HG03571 (cell line): Measurements from ENCODE around the gene PPP2R2D.
A peak's percentile ranks its signal among the peaks of the same experiment; 100 is the strongest.

ENCODE experiments used
- ATAC-seq: cut with Tn5 transposase; IDR thresholded peaks from one replicate; pipeline ENCODE4 v1.9.1; 2021; ENCODE audit not compliant: unreplicated experiment

PPP2R2D gene

GRCh38 chr10:131900350-131901152 is at the start of gene PPP2R2D:
Gene PPP2R2D (plus strand): TSS chr10:131901008. CDS start chr10:131901149, 141 bp downstream.
- ATAC-seq: peak; percentile 88

GRCh38 chr10:131851346-131851745 is 49.5 kb upstream of the PPP2R2D start:
- no peak for ATAC-seq

GRCh38 chr10:131852176-131852822 is 48.5 kb upstream of the PPP2R2D start:
- ATAC-seq: no peak

- no peak for ATAC-seq
These were observed 47.8 kb upstream of the PPP2R2D start for GRCh38 chr10:131852823-131853609.

- ATAC-seq: no peak
These were observed 47.2 kb upstream of the PPP2R2D start for GRCh38 chr10:131853610-131853964.

- no peak for ATAC-seq
These were observed 46.1 kb upstream of the PPP2R2D start for GRCh38 chr10:131854579-131855335.

- ATAC-seq: no peak
These were observed 45.1 kb upstream of the PPP2R2D start for GRCh38 chr10:131855461-131856401.

- ATAC-seq: no peak
These were observed 44.2 kb upstream of the PPP2R2D start for GRCh38 chr10:131856441-131857094.

GRCh38 chr10:131857156-131858117 is 43.4 kb upstream of the PPP2R2D start:
- ATAC-seq: no peak

GRCh38 chr10:131858118-131858515 is 42.7 kb upstream of the PPP2R2D start:
- no peak for ATAC-seq

GRCh38 chr10:131858583-131859340 is 42.0 kb upstream of the PPP2R2D start:
- ATAC-seq: no peak

- ATAC-seq: no peak
These were observed 41.3 kb upstream of the PPP2R2D start for GRCh38 chr10:131859341-131860020.

- no peak for ATAC-seq
These were observed 40.5 kb upstream of the PPP2R2D start for GRCh38 chr10:131860311-131860710.

GRCh38 chr10:131860806-131861440 is 39.9 kb upstream of the PPP2R2D start:
- ATAC-seq: no peak

GRCh38 chr10:131862548-131862947 is 38.3 kb upstream of the PPP2R2D start:
- no peak for ATAC-seq

GRCh38 chr10:131865223-131865917 is 35.4 kb upstream of the PPP2R2D start:
- no peak for ATAC-seq
